GM18502 (cell line): ENCODE measurements around the gene SLC29A1.

Experiments
- ATAC-seq: cut with Tn5 transposase; IDR thresholded peaks from one replicate; pipeline ENCODE4 v1.9.1; 2021; ENCODE audit warnings: mild to moderate bottlenecking; ENCODE audit not compliant: unreplicated experiment, poor library complexity

The SLC29A1 gene

DNA sequence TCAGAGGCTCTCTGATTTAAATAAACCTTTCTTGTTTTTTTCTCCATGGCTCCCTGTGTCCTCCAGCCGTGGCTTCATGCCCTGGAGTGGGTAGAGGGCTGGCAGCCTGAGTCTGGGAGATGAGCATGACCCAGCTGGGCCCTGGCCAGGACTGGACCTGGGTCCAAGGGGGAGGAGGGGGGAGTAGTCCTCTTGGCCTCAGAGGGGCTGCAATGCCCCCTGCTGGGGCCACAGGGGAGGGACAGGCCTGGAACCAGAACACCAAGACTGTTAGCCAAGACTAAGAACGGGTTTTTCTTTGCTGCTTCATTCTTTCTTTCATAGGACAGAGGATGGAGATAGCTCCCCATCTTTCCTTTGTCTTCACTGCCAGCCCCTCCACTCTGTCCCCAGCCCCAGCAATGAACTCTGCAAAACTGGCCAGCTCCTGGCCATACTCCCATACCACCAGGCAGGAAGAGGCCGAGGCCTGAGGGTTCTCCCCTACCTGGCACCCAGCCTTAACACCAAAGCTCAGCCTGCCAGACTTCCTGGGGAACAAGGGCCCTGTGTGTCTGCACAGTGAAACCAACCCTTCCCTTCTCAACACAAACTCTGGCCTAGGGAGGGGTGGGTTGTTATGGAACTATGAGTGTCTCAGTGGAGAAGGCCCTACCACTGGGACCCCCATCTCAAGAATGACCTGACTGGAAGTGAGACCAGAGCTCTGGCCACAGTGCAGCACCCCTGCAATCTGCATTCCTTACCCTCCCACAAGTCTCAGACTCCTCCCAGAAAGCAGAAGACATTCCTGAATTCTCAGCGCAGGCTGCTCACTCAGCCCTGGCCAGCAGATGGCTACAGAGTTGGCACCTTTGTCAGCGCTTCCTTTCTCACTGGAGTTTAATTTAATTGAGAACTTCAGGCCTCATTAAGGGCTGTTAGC lies 11.0 kb downstream of the SLC29A1 start:
- ATAC-seq, result no peak

DNA sequence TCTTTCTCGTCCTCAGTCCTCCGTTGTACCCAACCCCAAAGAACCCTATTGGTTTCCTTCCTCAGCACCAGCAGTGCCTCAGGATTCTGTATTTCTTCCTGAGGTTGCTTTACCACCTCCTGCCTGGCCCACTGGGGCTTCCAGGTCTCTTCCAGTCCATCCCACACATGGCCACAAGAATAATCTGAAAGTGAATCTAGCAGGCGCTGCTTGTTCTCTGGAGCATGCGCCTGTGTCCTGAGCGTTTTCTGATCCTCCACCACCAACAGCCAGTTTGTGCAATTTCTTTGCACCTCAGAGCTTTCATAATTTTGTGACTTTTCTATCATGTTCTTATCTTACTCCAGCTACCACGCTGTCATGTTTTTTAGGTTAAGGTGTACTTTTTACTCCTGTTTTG lies 11.9 kb downstream of the SLC29A1 start:
- ATAC-seq, result no peak

DNA sequence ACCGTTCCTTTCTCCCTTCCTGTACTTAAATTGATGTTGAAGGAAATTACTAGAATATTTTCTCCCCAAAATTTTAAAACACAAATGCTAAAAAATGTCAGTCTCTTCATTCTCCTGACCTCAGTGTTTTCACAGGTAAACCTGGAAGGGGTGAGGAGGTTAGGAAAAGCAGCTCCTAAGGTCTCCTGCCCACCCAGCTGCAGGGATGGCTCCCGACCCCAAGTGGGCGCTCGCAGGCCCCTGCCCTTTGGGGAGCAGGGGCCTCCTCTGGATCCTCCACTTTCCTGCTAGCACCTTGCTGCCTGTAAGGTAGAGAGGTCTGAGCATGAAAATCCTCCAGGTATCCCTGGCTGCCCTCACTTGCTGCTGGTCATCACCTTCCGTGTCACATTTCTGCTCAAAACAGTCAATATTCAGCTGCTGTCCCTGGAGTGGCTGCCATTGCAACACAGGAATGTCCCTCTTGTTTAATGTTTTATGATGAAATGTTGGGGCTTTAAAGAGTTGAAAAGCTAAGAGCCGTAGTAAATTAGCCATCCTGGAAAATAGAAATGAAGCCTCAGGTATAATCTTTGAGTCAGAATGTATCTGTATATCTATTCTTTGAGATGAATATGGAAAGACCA lies 12.6 kb downstream of the SLC29A1 start:
- no peak for ATAC-seq

DNA sequence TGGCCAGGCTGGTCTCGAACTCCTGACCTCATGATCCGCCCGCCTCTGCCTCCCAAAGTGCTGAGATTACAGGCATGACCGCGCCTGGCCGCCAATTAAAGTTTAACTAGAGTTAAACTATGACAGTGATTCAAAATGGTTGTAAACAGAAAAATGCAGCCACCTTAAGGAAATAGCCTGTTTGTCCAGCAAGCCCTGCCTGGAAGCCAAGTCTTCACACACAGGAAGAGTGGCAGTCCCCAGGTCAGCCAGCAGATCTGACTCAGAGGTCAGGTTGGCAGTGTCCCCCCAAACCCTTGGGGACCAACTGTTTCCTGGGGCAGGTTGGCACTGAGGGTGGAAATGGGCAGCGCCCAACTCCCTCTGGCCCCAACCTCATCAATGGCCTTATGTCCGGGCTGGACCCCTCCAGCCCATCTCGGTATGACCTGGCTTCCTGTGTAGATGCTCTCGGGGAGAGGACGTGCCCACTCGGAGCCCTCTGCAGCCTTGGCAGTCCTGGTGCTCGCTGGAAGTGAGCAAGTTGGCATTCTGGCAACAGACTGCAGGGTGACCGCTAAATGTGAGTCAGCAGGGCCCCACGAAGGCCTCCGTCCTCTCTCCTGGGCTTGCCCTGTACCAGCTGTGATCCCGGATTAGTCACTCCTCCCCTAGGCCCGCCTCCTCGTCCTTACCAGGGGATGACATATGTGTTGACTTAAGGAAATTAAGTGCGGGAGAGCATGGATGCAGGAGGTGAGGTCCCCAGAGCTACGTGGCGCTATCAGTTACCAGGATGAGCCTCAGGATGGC lies 13.8 kb downstream of the SLC29A1 start:
- ATAC-seq, result peak; percentile 62

DNA sequence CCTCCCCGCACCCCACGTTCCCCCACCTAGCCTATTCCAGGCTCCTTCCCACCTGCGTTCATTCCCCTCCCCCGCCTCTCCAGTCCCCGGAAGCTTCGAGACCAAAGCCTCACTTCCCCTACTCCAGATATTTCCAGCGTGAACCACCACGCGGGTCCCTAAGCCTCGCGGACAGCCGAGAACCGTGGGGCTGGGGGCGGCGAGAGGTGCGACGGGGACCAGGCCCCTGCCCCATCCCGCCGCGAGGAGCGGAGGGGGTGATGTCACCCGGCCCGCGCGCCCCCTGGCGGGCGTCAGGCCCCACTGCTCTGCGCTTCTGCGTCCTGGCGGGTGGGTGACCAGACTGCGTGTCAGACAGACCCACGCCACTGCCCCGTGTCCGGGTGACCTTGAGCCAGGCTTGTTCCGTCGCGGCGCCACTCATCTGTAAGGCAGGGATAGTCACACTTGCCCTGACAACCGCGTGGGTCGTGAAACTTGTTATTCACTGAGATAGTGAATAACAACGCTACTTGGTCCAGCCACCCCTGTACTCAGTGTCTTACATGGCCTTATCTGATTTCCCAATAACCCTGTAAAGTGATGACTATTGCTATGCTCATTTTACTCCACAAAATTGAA lies 14.5 kb downstream of the SLC29A1 start:
- peak; percentile 81 for ATAC-seq

DNA sequence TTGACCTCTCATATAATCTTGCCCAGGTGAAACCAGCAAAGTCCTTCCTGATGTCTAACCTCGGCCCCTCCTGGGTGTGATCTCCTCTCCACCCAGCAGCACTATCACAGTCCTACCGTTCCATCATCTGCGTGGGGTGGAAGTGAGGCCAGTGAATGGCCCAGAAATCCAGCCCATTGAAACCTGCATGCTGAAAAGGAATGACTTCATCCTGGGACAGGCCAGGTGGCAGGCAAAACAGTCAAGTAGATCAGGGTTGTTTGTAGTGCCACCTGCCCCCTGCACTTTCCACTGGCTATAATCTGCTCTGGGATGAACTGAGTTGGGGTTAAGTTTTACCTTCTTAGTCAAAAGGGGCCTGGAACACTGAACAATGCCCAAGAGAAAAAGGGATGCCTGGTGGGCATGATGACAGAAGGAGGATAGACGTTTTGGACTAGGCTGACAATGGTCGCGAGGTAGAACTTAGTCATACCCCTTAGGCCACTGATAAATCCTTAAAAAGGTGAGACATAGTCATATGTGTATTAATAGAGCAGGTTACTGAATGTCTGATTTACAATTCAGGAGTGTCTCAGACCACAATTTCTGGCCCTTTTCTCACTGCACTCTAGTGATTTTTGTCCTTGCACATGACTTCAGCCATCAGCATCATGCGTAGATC lies 15.4 kb downstream of the SLC29A1 start:
- ATAC-seq, result no peak

DNA sequence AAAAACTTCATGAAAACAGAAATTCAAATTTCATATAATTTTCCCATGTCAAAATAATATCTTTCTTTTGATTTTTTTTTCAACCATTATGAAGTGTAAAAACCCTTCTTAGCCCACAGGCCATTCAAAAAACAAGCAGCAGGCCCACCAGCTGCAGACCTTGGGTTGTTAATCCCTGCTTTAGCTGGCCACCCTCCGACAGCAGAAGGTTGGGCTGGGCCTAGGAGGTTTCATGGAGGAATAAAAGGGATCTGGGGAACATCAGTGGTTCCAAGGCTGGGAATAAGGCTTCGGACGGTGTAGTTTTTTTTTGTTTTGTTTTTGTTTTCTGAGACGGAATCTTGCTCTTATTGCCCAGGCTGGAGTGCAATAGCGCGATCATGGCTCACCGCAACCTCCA lies 19.9 kb downstream of the SLC29A1 start:
- ATAC-seq, result no peak

DNA sequence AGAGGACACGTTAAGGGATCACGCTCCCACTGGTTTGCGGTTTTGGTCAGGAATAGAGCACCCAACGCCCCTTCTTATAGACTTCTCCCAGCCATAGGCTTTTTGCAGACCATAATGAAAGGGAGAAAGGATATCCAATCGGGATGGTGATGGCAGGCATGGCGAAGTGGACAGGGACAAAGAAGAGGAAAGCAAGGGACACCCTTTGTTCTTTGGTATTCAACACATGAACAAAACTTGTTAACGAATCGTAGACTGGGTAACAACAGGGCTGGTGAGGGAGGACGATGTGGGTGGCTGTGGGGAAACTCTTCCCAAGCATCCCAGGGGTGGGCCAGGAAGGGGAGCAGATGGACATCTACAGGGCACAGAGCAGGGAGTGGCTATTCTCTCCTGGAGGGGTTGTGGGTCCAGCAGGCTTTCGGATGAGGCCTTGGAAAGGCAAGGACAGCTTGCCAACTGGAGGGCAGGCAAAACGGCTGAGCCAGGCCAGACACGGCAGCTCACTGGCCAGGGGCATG lies 22.1 kb downstream of the SLC29A1 start:
- ATAC-seq, result no peak

DNA sequence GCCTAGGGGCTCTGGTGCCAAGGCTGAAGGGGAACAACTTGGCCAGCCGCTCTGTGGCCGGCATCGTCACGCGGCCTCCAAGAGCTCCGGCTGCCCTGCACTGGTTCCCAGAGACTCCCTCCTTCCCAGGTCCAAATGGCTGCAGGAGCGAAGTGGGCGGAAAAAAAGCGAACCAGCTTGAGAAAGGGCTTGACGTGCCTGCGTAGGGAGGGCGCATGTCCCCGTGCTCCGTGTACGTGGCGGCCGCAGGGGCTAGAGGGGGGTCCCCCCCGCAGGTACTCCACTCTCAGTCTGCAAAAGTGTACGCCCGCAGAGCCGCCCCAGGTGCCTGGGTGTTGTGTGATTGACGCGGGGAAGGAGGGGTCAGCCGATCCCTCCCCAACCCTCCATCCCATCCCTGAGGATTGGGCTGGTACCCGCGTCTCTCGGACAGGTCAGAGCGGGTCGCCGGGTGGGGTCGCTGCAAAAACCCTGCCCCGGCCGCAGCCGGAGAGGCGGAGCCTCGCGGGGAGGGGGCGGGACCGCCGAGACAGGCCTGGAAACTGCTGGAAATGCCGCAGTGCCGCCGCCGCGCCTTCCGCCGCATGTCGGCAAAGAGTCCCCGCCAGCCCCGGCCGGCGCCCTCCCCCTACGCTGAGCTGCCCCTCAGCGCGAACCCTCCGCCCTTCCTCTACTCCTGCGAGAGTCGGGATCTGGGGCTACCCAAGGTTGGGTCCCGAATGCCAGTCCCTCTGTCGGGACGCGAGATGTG lies 22.7 kb downstream of the SLC29A1 start:
- peak; percentile 51 for ATAC-seq

DNA sequence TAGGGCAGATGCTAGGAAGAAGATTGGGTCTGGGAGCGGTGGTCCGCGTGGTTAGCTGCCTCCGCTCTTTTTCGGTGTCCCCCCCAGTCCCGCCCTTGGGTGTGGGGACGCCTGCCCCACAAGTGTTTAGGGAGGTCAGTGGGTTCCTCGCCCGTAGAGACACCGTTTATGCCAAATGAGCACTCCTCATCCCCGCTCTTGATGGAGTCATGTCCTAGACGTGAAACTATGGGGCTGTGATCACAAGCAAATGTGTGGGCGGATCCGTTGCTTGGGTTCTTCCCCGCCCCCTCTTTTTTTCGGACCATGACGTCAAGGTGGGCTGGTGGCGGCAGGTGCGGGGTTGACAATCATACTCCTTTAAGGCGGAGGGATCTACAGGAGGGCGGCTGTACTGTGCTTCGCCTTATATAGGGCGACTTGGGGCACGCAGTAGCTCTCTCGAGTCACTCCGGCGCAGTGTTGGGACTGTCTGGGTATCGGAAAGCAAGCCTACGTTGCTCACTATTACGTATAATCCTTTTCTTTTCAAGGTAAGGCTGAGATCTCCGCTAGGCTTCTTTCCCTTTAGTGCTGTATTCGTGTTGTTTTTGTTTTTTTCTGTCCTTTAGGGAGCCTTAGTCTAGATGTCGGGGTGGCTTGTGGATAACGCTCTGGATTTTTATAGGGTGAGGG lies 23.4 kb downstream of the SLC29A1 start, which contains the start of gene HSP90AB1:
Gene HSP90AB1, plus strand, starts transcription at position 439 of the 675 bp plus-strand sequence. CDS start 1,529 bp downstream, outside the sequence.
- peak; percentile 66 for ATAC-seq

DNA sequence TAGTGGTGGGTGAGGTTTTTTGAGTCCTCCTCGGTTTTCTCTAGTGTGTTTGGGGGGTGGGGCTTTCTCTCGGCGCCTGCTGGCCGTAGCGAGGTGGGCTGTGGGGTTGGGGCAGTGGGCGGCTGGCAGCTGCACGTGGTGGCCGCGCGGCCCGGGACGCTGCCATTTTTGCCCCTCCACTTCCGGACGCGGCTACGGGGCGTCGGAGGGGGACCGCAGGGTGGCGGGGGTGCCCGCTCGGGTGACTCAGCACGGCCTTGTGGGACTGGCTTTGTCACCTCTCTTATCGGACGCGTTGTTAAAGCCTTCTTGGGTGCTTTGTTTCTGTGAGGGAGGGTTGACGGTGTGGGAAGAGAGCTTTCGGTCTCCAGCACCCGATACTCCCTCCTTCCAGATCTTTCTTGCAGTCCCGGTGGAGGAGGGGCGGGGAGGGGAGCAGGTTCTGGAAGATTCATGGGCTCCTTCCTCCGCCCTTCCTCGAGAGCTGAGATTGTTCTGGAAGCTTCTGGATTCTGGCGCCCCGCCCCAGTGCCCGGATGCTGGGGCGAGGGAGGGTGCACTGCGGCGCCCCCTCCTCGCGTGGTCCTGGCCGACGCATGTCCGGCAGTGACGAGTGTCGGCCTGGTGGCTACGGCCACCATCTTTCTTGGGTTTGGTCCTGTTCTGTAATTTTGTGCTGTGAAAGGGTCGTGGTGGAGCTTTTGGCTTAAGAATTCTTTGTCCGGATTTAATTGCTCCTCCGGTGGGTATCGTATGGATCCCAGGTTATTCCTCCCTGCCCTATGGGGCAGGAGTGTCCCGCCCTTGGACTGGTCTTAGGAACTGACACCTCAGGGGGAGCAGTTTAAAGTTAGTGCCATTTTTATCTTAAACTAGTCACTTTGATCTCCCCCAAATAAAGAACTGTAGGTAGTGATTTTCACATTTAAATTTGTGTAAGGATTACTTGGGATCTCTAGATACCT lies 24.2 kb downstream of the SLC29A1 start:
- peak; percentile 27 for ATAC-seq

DNA sequence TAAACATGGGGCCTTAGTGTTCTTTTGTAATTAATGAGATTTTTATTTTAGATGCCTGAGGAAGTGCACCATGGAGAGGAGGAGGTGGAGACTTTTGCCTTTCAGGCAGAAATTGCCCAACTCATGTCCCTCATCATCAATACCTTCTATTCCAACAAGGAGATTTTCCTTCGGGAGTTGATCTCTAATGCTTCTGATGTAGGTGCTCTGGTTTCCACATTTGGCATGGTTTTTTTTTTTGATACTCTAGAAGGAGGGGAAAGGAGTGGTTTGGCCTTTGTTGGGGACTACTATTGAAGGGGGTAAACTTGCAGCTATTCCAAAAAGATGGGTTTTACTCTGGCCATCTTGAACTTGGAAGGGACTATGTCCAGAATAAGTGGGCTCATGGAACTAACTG lies 25.2 kb downstream of the SLC29A1 start:
- no peak for ATAC-seq

DNA sequence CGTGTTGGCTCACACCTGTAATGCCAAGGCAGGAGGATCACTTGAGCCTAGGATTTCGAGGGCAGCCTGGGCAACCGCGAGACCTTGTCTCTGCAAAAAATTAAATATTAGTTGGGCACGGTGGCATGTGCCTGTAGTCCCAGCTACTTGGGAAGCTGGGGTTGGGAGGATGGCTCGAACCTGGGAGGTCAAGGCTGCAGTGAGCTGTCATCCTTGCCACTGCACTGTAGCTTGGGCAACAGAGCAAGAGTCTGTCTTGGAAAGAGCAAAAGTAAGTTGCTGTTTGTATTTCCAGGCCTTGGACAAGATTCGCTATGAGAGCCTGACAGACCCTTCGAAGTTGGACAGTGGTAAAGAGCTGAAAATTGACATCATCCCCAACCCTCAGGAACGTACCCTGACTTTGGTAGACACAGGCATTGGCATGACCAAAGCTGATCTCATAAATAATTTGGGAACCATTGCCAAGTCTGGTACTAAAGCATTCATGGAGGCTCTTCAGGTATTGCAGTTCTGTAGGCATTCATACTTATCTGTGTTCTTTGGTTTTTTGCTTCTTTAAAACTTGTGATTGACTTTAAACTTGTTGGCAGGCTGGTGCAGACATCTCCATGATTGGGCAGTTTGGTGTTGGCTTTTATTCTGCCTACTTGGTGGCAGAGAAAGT lies 25.8 kb downstream of the SLC29A1 start:
- no peak for ATAC-seq

DNA sequence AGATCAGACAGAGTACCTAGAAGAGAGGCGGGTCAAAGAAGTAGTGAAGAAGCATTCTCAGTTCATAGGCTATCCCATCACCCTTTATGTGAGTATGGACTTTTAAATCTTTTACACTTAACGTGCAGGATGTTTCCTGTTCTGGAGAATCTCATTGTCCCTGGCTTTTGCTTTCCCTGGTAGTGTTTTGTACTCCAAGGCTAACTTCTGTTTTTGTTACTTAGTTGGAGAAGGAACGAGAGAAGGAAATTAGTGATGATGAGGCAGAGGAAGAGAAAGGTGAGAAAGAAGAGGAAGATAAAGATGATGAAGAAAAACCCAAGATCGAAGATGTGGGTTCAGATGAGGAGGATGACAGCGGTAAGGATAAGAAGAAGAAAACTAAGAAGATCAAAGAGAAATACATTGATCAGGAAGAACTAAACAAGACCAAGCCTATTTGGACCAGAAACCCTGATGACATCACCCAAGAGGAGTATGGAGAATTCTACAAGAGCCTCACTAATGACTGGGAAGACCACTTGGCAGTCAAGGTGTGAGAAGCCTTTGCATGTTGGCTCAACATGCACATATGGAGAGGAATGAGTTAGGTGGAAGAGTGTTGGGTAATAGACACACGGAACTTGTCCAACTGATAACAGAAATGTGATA lies 26.8 kb downstream of the SLC29A1 start:
- ATAC-seq, result no peak

DNA sequence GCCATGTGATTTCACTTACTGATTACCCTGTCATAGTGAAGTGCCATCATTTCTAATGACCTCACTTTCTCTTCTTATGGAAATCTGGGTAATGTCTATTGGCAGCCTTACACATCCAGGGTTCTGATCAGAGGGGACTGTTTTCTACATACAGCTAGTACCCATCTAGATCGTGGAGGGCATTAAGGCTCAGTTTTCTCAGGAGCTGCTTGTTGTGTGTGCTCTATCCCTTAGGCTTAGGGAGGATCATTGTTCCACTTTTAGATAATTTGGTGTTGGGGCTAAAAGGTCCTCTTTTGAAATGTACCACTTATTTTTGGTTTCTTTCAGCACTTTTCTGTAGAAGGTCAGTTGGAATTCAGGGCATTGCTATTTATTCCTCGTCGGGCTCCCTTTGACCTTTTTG lies 27.3 kb downstream of the SLC29A1 start:
- ATAC-seq, result no peak
